Measurements from ENCODE around the gene CDHR4. TPM values are rescaled to one million over a fixed set of nuclear protein-coding genes. Genes with fewer than 3 reads are reported as not detected.
"Not testable (repeated sequence)": the region's sequence is repeated elsewhere in the genome, so short reads cannot be mapped to it uniquely, and the experiment has no call there.

Gene CDHR4
- total RNA-seq, 6 experiments from 2014 or later = not detected

DNA sequence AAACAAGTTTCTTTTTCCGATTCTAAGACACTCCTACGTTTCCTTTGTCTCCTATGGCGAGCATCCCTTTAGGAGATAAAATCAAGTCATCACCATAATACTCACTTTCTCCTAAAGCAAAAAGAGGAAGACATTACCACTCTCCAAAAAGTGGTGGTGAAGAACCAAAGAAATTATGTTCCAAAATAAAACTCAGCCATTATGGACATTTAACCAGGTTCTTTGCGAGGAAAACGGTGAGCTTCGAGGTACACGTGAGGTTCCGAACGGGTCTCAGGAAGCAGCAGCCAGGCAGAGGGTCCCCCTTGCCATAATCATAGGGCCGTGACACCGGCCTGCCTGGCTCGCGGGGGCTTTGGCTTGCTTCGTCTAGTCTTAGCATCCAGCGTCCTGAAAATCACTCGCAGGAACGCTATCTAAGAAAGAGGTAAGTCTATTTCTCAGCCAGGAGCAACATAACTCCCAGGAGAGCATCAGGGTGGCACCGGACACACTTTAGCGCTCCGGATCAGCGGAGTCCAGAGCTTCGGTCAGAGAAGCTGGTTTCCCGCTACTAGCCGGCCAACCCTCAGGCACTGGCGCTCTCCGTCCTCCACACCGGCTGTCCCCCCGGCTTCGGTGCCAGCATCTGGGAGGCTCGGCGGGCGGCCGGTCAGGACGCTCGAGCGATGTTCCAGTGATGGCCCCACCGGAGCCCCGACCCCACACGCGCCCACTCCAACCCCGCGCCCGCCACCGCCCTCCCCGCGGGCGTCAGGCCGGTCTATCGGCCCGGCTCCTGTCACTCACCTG lies 13.9 kb downstream of the CDHR4 start:
- TF ChIP-seq, protein P1, sequence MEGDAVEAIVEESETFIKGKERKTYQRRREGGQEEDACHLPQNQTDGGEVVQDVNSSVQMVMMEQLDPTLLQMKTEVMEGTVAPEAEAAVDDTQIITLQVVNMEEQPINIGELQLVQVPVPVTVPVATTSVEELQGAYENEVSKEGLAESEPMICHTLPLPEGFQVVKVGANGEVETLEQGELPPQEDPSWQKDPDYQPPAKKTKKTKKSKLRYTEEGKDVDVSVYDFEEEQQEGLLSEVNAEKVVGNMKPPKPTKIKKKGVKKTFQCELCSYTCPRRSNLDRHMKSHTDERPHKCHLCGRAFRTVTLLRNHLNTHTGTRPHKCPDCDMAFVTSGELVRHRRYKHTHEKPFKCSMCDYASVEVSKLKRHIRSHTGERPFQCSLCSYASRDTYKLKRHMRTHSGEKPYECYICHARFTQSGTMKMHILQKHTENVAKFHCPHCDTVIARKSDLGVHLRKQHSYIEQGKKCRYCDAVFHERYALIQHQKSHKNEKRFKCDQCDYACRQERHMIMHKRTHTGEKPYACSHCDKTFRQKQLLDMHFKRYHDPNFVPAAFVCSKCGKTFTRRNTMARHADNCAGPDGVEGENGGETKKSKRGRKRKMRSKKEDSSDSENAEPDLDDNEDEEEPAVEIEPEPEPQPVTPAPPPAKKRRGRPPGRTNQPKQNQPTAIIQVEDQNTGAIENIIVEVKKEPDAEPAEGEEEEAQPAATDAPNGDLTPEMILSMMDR (IDR thresholded peaks at IDR 0.05) = no peak
- TF ChIP-seq POLR2A (IDR thresholded peaks at IDR 0.05) = no peak
- peak in 2 of 3 donors; percentile 37 to 65 for DNase-seq
- WGBS (ENCODE audit: insufficient coverage, low coverage, low lambda C conversion rate, missing lambda C conversion rate) = 8% methylated on average over 16 of the region's 50 CpGs
- peak; percentile 37 to 51 (median 48) for ATAC-seq
- H3K4me3 ChIP-seq = peak overlapping the region; percentile 75 to 96 (median 95)
- H3K9me3 ChIP-seq = no peaks in the 10 kb centered on the region
- H3K27me3 ChIP-seq = no peaks in the 10 kb centered on the region
- H3K4me1 ChIP-seq = peaks cover 0 to 18% (median 9%) of the 10 kb centered on the region in 4 donors
- peak overlapping the region; percentile 87 to 96 (median 96) for H3K27ac ChIP-seq
- H3K36me3 ChIP-seq = peaks cover 0 to 5% (median 2%) of the 10 kb centered on the region in 4 donors
- intact Hi-C loops (cut with DNase I) = no loop called here

DNA sequence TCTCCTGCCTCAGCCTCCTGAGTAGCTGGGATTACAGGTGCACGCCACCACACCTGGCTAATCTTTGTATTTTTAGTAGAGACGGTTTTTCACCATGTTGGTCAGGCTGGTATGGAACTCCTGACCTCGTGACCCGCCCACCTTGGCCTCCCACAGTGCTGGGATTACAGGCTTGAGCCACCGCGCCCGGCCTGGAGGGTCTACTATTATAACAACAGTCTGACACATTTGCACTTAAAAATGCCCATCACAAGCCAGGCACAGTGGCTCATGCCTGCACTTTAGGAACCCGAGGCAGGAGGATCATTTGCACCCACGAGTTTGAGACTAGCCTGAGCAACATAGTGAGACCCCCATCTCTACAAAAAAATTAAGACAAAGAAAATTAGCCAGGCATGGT lies 17.4 kb downstream of the CDHR4 start:
- H3K4me1 ChIP-seq = peaks cover 0 to 22% (median 9%) of the 10 kb centered on the region in 4 donors
- intact Hi-C loops (cut with DNase I); H3K9me3 ChIP-seq; H3K36me3 ChIP-seq; H3K4me3 ChIP-seq; H3K27me3 ChIP-seq; H3K27ac ChIP-seq; ATAC-seq: not testable (repeated sequence)
- 97% methylated on average over 3 of the region's 9 CpGs for WGBS (ENCODE audit: insufficient coverage, low coverage, low lambda C conversion rate, missing lambda C conversion rate)
- peak in 1 of 3 donors; percentile 32 for DNase-seq

DNA sequence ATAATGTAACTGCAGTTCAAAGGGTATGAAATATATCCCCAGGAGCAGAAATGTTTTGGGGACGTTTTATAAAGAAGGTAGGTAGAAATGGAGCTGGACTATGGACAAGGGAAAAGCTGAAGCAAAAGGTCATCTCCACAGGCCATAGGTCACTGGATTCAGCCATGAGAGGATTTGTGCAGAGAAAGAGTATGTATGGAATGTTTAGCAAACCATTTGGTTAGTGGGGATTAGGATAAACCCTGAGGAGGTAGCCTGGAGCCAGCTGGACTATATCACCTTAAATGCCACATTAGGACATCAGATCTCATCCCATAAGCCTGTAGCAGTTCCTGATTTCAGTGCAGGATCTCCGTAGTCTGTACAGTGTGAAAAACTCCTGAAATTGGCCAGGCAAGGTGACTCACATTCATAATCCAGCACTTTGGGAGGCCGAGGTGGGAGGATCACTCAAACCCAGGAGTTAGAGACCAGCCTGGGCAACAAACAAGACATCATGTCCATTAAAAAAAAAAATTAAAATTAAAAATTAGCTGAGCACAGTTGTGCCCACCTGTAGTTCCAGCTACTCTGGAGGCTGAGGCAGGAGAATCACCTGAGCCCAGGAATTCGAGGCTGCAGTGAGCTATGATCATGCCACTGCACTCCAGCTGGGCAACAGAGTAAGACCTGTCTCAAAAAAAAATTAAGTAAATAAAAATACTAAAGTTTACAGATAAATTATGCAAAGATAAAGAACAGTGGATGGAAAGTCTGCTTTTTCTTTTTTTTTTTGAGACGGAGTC lies 18.1 kb downstream of the CDHR4 start:
- H3K27ac ChIP-seq = no peak overlapping the region
- peaks cover 0 to 5% (median 2%) of the 10 kb centered on the region in 4 donors for H3K36me3 ChIP-seq
- peaks cover 0 to 22% (median 9%) of the 10 kb centered on the region in 4 donors for H3K4me1 ChIP-seq
- no peaks in the 10 kb centered on the region for H3K27me3 ChIP-seq
- 78% methylated on average over 5 of the region's 5 CpGs for WGBS (ENCODE audit: insufficient coverage, low coverage, low lambda C conversion rate, missing lambda C conversion rate)
- H3K4me3 ChIP-seq = no peak overlapping the region
- no peaks in the 10 kb centered on the region for H3K9me3 ChIP-seq
- TF ChIP-seq POLR2A (IDR thresholded peaks at IDR 0.05) = no peak
- TF ChIP-seq, protein P1 (IDR thresholded peaks at IDR 0.05) = no peak
- peak in 1 of 3 donors; percentile 3 for DNase-seq
- intact Hi-C loops (cut with DNase I) = no loop called here
- ATAC-seq = no peak

DNA sequence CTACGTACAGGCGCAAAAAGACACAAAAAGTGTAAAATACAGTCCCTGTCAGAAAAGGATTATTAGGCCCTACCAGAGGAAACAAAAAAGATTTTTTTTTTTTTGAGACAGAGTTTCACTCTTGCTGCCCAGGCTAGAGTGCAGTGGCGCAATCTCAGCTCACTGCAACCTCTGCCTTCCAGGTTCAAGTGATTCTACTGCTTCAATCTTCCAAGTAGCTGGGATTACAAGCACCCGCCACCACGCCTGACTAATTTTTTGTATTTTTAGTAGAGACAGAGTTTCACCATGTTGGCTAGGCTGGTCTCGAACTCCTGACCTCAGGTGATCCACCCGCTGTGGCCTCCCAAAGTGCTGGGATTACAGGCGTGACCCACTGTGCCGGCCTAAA lies 18.7 kb downstream of the CDHR4 start:
- H3K4me1 ChIP-seq = peaks cover 0 to 22% (median 9%) of the 10 kb centered on the region in 4 donors
- 68% methylated on average over 9 of the region's 9 CpGs for WGBS (ENCODE audit: insufficient coverage, low coverage, low lambda C conversion rate, missing lambda C conversion rate)
- H3K9me3 ChIP-seq; H3K27ac ChIP-seq; ATAC-seq; intact Hi-C loops (cut with DNase I); H3K4me3 ChIP-seq; H3K36me3 ChIP-seq; H3K27me3 ChIP-seq: not testable (repeated sequence)
- peak in 1 of 3 donors; percentile 7 for DNase-seq

DNA sequence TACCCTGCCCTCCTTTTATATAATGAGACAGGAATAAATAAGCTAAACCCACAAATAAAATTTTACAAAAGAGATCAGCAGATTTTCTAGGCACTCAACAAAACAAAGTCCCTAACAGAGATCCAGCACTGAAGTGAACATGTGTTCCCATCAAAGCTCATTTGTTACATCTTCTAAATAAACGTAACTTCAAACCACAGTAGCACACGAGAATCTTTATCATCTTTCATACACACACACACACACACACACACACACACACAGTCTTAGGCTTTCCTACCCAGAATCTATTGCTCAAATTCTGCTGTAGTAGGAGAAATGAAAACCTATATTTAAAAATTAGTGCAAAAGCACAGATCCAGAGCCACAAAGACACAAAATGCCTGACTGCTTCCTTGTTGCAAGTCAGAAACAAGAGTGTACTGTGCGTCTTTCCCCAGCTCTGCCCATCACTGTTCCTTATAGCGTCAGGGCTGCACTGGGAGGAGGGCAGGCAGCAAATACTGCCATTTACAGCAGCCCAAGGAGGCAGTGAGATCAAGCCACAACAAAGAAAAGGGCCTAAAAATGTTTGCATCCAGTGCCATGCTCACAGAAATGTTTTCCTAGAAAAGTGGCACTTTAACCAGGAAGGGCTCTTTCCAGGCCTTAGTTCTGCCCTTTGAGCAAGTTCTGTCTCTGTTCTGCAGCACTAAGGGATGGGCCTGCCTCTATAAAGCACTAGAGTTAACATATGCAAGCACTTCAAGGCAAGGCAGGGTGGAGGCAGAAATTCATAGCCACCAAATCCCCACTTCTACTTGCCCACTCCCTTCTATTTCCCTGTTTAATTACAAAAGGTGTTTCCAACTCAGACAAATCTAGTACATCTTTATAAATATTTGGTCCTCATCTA lies 19.3 kb downstream of the CDHR4 start:
- TF ChIP-seq POLR2A (IDR thresholded peaks at IDR 0.05) = no peak
- TF ChIP-seq, protein P1 (IDR thresholded peaks at IDR 0.05) = no peak
- intact Hi-C loops (cut with DNase I) = no loop called here
- peaks cover 0 to 20% (median 8%) of the 10 kb centered on the region in 4 donors for H3K4me1 ChIP-seq
- H3K27me3 ChIP-seq = no peaks in the 10 kb centered on the region
- no peak overlapping the region for H3K4me3 ChIP-seq
- 81% methylated on average over 2 of the region's 4 CpGs for WGBS (ENCODE audit: insufficient coverage, low coverage, low lambda C conversion rate, missing lambda C conversion rate)
- no peak for ATAC-seq
- no peaks in the 10 kb centered on the region for H3K9me3 ChIP-seq
- no peak for DNase-seq
- peaks cover 0 to 5% (median 2%) of the 10 kb centered on the region in 4 donors for H3K36me3 ChIP-seq
- no peak overlapping the region for H3K27ac ChIP-seq

Measured in right lobe of liver (tissue), 6 donors.